HepG2 (cell line): ENCODE results near the gene SCARB2. TPM values are rescaled to one million over a fixed set of nuclear protein-coding genes. Genes with fewer than 3 reads are reported as not detected.

ENCODE experiments used
- ETV5 ChIP-seq: IDR thresholded peaks from 2 replicates; pipeline ENCODE4 v1.6.1; 2018; ENCODE audit warnings: missing biosample characterization, missing genetic modification reagents, inconsistent platforms, borderline replicate concordance
- HOXA9 ChIP-seq: sonication (generic); formaldehyde crosslinking; IDR thresholded peaks from 2 replicates; pipeline ENCODE4 v1.8.1; 2022; ENCODE audit warnings: missing genetic modification reagents, mild to moderate bottlenecking, moderate library complexity, borderline replicate concordance
- PHF20 ChIP-seq: sonication (generic); formaldehyde crosslinking; IDR thresholded peaks from 2 replicates; pipeline ENCODE4 v1.5.0; 2020; ENCODE audit warnings: mild to moderate bottlenecking, missing genetic modification reagents
- RFX3 ChIP-seq: IDR thresholded peaks from 2 replicates; pipeline ENCODE4 v1.6.1; 2016; ENCODE audit warnings: missing biosample characterization, missing genetic modification reagents
- SP2 ChIP-seq: sonication (generic); formaldehyde crosslinking; IDR thresholded peaks from 2 replicates; pipeline ENCODE4 v1.5.1; 2020; ENCODE audit warnings: mild to moderate bottlenecking, missing genetic modification reagents
- SRY ChIP-seq: sonication (generic); formaldehyde crosslinking; IDR thresholded peaks from 2 replicates; pipeline ENCODE4 v1.8.0; 2022; ENCODE audit warnings: mild to moderate bottlenecking, missing genetic modification reagents
- ZNF263 ChIP-seq: sonication (generic); formaldehyde crosslinking; IDR thresholded peaks from 2 replicates; pipeline ENCODE4 v1.4.0; 2020; ENCODE audit warnings: missing genetic modification reagents
- ZNF496 ChIP-seq: sonication (generic); formaldehyde crosslinking; IDR thresholded peaks from 2 replicates; pipeline ENCODE4 v1.8.1; 2023; ENCODE audit warnings: mild to moderate bottlenecking, moderate library complexity, missing genetic modification reagents; ENCODE audit not compliant: insufficient replicate concordance
- ZNF589 ChIP-seq: sonication (generic); formaldehyde crosslinking; conservative IDR thresholded peaks from 2 replicates; pipeline ENCODE4 v1.8.0; 2022; ENCODE audit warnings: mild to moderate bottlenecking, moderate library complexity, missing genetic modification reagents
- ZNF776 ChIP-seq: sonication (generic); formaldehyde crosslinking; IDR thresholded peaks from 2 replicates; pipeline ENCODE4 v1.4.0; 2020; ENCODE audit warnings: mild to moderate bottlenecking, missing genetic modification reagents
- ZNF782 ChIP-seq: sonication (generic); formaldehyde crosslinking; IDR thresholded peaks from 2 replicates; pipeline ENCODE4 v1.4.0; 2020; ENCODE audit warnings: missing genetic modification reagents, mild to moderate bottlenecking, borderline replicate concordance
- polyA plus RNA-seq, 8 experiments: library from polyadenylated mRNA; depleted of rRNA in 3 of 8; stranded (reverse) in 7 of 8; unstranded in 1 of 8; fragments of >200 nt; fragmentation: Illumina TruSeq in 4 of 8; extraction: Trizol in 4 of 8; gene quantifications; 2 replicates each; pipeline versions ENCODE4 v1.2.1 to v1.2.3, GENCODE V29; 2011 to 2016; ENCODE audit warnings: low read depth in 4 of 8, missing spikeins in 1 of 8, mixed read lengths in 1 of 8; ENCODE audit not compliant: insufficient read depth in 1 of 8
- total RNA-seq, 5 experiments: library from RNA; depleted of rRNA; stranded (reverse); fragments of >200 nt; fragmentation: Illumina TruSeq; extraction: Trizol; gene quantifications; 2 replicates each; pipeline ENCODE4 v1.2.3, GENCODE V29; 2016; ENCODE audit warnings: low read depth in 1 of 5
- TF ChIP-seq, protein P1 (sequence below): sonication (generic); formaldehyde crosslinking; IDR thresholded peaks from 2 replicates; pipeline ENCODE4 v1.8.0; 2022; ENCODE audit warnings: missing genetic modification reagents, mild to moderate bottlenecking, moderate library complexity, borderline replicate concordance
- TF ChIP-seq, protein P2 (sequence below): sonication (generic); formaldehyde crosslinking; IDR thresholded peaks from 2 replicates; pipeline ENCODE4 v1.8.1; 2023; ENCODE audit warnings: mild to moderate bottlenecking, missing genetic modification reagents
- TF ChIP-seq, protein P3 (sequence below): sonication (generic); formaldehyde crosslinking; IDR thresholded peaks from 2 replicates; pipeline ENCODE4 v1.8.0; 2022; ENCODE audit warnings: mild to moderate bottlenecking, missing genetic modification reagents, moderate library complexity
- TF ChIP-seq, protein P4 (sequence below): sonication (generic); formaldehyde crosslinking; conservative IDR thresholded peaks from 2 replicates; pipeline ENCODE4 v1.5.0; 2020; ENCODE audit warnings: missing genetic modification reagents
- TF ChIP-seq, protein P5 (sequence below): sonication (generic); formaldehyde crosslinking; IDR thresholded peaks from 2 replicates; pipeline ENCODE4 v1.8.0; 2022; ENCODE audit warnings: missing genetic modification reagents, mild to moderate bottlenecking, inconsistent platforms, borderline replicate concordance
- TF ChIP-seq, protein P6 (sequence below): sonication (generic); formaldehyde crosslinking; IDR thresholded peaks from 2 replicates; pipeline ENCODE4 v1.4.0; 2020; ENCODE audit warnings: missing genetic modification reagents

Gene SCARB2
- total and polyA plus RNA-seq, 2 of the 13 experiments (the other 11 are each of a cell fraction or from before 2014, with no cell fraction given), result 40.6 to 43.4 TPM

DNA sequence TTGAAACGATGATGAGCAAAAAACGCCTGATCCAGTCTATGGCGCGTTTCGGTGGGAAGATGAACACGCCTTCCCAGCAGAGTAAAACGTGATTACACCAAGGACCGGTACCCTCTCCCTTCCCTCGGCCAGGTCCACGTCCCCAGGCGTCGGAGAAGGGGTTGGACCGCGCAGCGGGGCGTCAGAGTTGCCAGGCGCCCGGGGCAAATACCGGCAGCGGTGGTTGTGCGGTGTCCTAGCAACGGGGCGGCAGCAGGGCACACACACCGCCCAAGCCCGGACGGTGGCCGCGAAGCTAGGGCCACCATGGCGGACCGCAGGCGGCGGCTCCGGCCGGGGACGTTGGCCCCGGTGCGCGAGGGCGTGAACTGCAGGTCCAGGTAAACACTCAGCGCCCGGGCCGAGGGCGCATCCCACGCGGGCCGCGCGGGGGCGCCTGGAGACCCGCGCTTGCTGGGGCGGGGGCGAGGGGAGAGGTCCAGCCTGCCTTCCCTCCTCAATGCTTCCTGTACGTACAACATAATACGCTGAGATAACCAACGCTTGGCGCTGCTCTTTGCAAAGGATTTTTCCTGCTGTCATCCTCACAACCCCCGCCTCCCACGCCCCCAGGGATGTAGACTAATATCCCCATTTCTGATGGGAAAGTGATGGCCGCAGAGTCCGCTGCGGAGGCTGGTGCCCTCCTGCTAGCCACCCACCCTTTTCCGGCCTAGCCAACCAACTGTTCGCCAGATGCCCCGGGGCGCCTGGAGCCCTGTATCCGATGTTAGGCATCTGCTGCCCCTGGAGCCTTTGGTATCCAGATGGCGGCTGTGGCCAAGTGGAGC is 38.0 kb upstream of the SCARB2 start, which contains the start of gene FAM47E (continued):
- TF ChIP-seq, protein P1, sequence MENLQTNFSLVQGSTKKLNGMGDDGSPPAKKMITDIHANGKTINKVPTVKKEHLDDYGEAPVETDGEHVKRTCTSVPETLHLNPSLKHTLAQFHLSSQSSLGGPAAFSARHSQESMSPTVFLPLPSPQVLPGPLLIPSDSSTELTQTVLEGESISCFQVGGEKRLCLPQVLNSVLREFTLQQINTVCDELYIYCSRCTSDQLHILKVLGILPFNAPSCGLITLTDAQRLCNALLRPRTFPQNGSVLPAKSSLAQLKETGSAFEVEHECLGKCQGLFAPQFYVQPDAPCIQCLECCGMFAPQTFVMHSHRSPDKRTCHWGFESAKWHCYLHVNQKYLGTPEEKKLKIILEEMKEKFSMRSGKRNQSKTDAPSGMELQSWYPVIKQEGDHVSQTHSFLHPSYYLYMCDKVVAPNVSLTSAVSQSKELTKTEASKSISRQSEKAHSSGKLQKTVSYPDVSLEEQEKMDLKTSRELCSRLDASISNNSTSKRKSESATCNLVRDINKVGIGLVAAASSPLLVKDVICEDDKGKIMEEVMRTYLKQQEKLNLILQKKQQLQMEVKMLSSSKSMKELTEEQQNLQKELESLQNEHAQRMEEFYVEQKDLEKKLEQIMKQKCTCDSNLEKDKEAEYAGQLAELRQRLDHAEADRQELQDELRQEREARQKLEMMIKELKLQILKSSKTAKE, result no peak; the same call in 1 of the 2 replicates
- TF ChIP-seq PHF20 (CRISPR knock-in tag) (peak; percentile 55), ZNF589 (CRISPR knock-in tag) (peak; percentile 81; the same call in 1 of the 2 replicates), RFX3 (CRISPR knock-in tag) (peak; percentile 86), ZNF263 (no peak; the same call in 1 of the 2 replicates), HOXA9 (CRISPR knock-in tag) (peak; percentile 55; the same call in 1 of the 2 replicates), ZNF776 (CRISPR knock-in tag) (peak; percentile 87), SRY (CRISPR knock-in tag) (peak; percentile 70; the same call in 1 of the 2 replicates), SP2 (CRISPR knock-in tag) (no peak), ETV5 (peak; percentile 21; the same call in 1 of the 2 replicates), ZNF782 (CRISPR knock-in tag) (peak; percentile 72; the same call in 1 of the 2 replicates), ZNF496 (CRISPR knock-in tag) (no peak)
- TF ChIP-seq, protein P2, sequence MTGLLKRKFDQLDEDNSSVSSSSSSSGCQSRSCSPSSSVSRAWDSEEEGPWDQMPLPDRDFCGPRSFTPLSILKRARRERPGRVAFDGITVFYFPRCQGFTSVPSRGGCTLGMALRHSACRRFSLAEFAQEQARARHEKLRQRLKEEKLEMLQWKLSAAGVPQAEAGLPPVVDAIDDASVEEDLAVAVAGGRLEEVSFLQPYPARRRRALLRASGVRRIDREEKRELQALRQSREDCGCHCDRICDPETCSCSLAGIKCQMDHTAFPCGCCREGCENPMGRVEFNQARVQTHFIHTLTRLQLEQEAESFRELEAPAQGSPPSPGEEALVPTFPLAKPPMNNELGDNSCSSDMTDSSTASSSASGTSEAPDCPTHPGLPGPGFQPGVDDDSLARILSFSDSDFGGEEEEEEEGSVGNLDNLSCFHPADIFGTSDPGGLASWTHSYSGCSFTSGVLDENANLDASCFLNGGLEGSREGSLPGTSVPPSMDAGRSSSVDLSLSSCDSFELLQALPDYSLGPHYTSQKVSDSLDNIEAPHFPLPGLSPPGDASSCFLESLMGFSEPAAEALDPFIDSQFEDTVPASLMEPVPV, result peak; percentile 71
- TF ChIP-seq, protein P3, sequence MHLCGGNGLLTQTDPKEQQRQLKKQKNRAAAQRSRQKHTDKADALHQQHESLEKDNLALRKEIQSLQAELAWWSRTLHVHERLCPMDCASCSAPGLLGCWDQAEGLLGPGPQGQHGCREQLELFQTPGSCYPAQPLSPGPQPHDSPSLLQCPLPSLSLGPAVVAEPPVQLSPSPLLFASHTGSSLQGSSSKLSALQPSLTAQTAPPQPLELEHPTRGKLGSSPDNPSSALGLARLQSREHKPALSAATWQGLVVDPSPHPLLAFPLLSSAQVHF (CRISPR knock-in tag), result 0 out of 2 replicates have a peak, but pooled peaks have one; percentile 42
- TF ChIP-seq, protein P4, sequence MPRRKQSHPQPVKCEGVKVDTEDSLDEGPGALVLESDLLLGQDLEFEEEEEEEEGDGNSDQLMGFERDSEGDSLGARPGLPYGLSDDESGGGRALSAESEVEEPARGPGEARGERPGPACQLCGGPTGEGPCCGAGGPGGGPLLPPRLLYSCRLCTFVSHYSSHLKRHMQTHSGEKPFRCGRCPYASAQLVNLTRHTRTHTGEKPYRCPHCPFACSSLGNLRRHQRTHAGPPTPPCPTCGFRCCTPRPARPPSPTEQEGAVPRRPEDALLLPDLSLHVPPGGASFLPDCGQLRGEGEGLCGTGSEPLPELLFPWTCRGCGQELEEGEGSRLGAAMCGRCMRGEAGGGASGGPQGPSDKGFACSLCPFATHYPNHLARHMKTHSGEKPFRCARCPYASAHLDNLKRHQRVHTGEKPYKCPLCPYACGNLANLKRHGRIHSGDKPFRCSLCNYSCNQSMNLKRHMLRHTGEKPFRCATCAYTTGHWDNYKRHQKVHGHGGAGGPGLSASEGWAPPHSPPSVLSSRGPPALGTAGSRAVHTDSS, result no peak
- TF ChIP-seq, protein P5, sequence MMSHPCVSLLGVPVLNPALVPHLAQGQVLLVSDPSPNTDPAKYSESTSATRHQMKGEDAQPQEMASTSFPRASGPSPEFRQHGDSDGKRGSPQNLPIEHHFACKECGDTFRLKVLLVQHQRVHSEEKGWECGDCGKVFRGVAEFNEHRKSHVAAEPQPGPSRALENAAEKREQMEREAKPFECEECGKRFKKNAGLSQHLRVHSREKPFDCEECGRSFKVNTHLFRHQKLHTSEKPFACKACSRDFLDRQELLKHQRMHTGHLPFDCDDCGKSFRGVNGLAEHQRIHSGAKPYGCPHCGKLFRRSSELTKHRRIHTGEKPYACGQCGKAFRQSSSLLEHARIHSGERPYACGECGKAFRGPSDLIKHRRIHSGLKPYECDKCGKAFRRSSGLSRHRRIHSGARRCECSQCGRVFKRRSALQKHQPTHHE, result peak; percentile 97
- TF ChIP-seq, protein P6, sequence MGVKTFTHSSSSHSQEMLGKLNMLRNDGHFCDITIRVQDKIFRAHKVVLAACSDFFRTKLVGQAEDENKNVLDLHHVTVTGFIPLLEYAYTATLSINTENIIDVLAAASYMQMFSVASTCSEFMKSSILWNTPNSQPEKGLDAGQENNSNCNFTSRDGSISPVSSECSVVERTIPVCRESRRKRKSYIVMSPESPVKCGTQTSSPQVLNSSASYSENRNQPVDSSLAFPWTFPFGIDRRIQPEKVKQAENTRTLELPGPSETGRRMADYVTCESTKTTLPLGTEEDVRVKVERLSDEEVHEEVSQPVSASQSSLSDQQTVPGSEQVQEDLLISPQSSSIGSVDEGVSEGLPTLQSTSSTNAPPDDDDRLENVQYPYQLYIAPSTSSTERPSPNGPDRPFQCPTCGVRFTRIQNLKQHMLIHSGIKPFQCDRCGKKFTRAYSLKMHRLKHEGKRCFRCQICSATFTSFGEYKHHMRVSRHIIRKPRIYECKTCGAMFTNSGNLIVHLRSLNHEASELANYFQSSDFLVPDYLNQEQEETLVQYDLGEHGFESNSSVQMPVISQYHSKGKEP, result no peak
